ENCODE results near the gene CLRN2.

Gene CLRN2

DNA sequence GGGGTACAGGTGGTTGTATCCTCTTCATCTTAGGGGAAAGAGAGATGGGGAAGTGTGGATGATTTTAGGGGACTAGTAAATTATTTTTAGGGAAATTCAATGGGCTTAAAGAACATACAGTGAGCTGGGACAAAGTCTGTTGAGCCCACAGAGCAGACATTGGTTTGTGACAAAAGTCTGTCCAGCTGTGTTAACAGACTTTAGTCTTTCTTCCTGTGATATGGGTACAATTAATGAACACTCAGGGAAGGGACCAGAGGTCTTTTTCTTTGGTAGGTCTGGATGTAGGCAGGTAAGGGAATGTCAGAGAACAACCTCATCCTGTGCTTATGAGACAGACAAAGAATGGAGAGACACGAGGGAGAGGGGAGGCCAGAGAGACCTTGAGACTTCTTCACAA is 2.0 kb downstream of the CLRN2 start:
- no peak overlapping the region for H3K4me3 ChIP-seq (ENCODE audit: insufficient read depth, low read depth, low read length, poor library complexity, severe bottlenecking)
- H3K4me1 ChIP-seq (ENCODE audit: control insufficient read depth, insufficient read depth, low read length, poor library complexity, severe bottlenecking): no peaks in the 10 kb centered on the region
- peaks cover 3% of the 10 kb centered on the region for H3K27me3 ChIP-seq (replicated peaks; ENCODE audit: control insufficient read depth, insufficient read depth, low read length, poor library complexity, severe bottlenecking)
- H3K36me3 ChIP-seq (ENCODE audit: control insufficient read depth, insufficient read depth, low read length): no peaks in the 10 kb centered on the region
- H3K9me3 ChIP-seq (ENCODE audit: control insufficient read depth, low read length): no peaks in the 10 kb centered on the region
- DNase-seq: no peak
- H3K27ac ChIP-seq (ENCODE audit: insufficient read depth, low read length, poor library complexity, severe bottlenecking): no peak overlapping the region

GRCh38 chr4:17517664-17518063 is 2.7 kb downstream of the CLRN2 start:
- H3K36me3 ChIP-seq (ENCODE audit: control insufficient read depth, insufficient read depth, low read length): no peaks in the 10 kb centered on the region
- H3K4me3 ChIP-seq (ENCODE audit: insufficient read depth, low read depth, low read length, poor library complexity, severe bottlenecking): no peak overlapping the region
- no peaks in the 10 kb centered on the region for H3K4me1 ChIP-seq (ENCODE audit: control insufficient read depth, insufficient read depth, low read length, poor library complexity, severe bottlenecking)
- no peak overlapping the region for H3K27ac ChIP-seq (ENCODE audit: insufficient read depth, low read length, poor library complexity, severe bottlenecking)
- H3K9me3 ChIP-seq (ENCODE audit: control insufficient read depth, low read length): no peaks in the 10 kb centered on the region
- no peak for DNase-seq
- H3K27me3 ChIP-seq (replicated peaks; ENCODE audit: control insufficient read depth, insufficient read depth, low read length, poor library complexity, severe bottlenecking): peaks cover 3% of the 10 kb centered on the region

GRCh38 chr4:17521595-17521994 is 6.6 kb downstream of the CLRN2 start:
- no peaks in the 10 kb centered on the region for H3K36me3 ChIP-seq (ENCODE audit: control insufficient read depth, insufficient read depth, low read length)
- H3K9me3 ChIP-seq (ENCODE audit: control insufficient read depth, low read length): no peaks in the 10 kb centered on the region
- H3K27me3 ChIP-seq (replicated peaks; ENCODE audit: control insufficient read depth, insufficient read depth, low read length, poor library complexity, severe bottlenecking): no peaks in the 10 kb centered on the region
- no peak overlapping the region for H3K27ac ChIP-seq (ENCODE audit: insufficient read depth, low read length, poor library complexity, severe bottlenecking)
- no peaks in the 10 kb centered on the region for H3K4me1 ChIP-seq (ENCODE audit: control insufficient read depth, insufficient read depth, low read length, poor library complexity, severe bottlenecking)
- no peak for DNase-seq
- no peak overlapping the region for H3K4me3 ChIP-seq (ENCODE audit: insufficient read depth, low read depth, low read length, poor library complexity, severe bottlenecking)

DNA sequence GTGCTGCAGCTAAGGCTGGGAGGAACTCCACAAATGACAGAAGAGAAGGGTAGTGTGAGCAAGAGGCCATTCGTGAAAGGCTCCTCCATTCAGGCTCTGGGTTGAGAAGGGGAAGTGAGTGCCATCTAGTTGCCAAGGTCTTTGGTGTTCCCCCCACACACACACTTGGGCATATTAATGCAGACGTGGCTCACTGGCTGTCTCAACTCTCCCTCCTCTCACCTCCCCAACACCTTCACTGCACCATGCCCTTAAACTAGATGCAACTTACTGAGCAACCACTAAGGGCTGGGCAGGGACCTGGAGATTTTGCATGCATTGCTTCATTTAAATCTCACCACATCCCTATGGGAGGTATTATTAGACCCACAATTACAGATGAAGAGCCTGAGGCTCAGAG is 8.7 kb downstream of the CLRN2 start:
- H3K27ac ChIP-seq (ENCODE audit: insufficient read depth, low read length, poor library complexity, severe bottlenecking): no peak overlapping the region
- no peaks in the 10 kb centered on the region for H3K36me3 ChIP-seq (ENCODE audit: control insufficient read depth, insufficient read depth, low read length)
- no peaks in the 10 kb centered on the region for H3K9me3 ChIP-seq (ENCODE audit: control insufficient read depth, low read length)
- no peak for DNase-seq
- no peaks in the 10 kb centered on the region for H3K4me1 ChIP-seq (ENCODE audit: control insufficient read depth, insufficient read depth, low read length, poor library complexity, severe bottlenecking)
- H3K4me3 ChIP-seq (ENCODE audit: insufficient read depth, low read depth, low read length, poor library complexity, severe bottlenecking): no peak overlapping the region
- H3K27me3 ChIP-seq (replicated peaks; ENCODE audit: control insufficient read depth, insufficient read depth, low read length, poor library complexity, severe bottlenecking): no peaks in the 10 kb centered on the region

DNA sequence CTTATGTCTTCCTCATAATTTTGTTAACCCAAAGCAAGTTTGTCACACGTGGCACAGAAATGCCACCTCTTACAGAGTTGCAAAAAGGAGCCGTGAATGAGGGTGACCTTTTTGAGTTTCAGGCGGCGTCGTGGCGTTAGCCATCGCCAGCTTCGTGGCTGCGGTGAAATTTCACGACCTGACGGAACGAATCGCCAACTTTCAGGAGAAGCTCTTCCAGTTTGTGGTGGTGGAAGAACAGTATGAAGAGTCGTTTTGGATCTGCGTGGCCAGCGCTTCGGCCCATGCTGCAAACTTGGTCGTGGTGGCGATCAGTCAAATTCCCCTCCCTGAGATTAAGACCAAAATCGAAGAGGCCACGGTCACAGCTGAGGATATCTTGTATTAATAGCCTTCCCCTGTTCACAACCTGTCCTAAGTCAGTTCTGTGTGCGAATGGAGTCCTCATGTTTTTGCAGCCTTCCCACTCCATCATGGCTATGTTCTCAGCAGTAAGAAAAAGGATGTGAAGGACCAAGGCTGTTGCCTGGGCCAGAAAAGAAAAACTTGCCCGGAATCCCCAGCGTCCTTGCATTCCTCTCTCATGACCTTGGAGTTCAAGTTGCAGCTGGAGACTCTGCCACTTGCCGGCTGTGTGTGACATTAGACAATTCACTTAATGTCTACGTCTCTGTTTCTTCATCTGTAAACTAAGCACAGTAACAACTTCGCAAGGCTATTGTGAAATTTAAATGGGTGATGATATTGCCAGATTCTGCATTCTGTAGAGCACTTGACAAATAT is 11.9 kb downstream of the CLRN2 start:
- no peaks in the 10 kb centered on the region for H3K36me3 ChIP-seq (ENCODE audit: control insufficient read depth, insufficient read depth, low read length)
- H3K4me1 ChIP-seq (ENCODE audit: control insufficient read depth, insufficient read depth, low read length, poor library complexity, severe bottlenecking): no peaks in the 10 kb centered on the region
- no peaks in the 10 kb centered on the region for H3K9me3 ChIP-seq (ENCODE audit: control insufficient read depth, low read length)
- no peak for DNase-seq
- no peak overlapping the region for H3K27ac ChIP-seq (ENCODE audit: insufficient read depth, low read length, poor library complexity, severe bottlenecking)
- H3K27me3 ChIP-seq (replicated peaks; ENCODE audit: control insufficient read depth, insufficient read depth, low read length, poor library complexity, severe bottlenecking): no peaks in the 10 kb centered on the region
- H3K4me3 ChIP-seq (ENCODE audit: insufficient read depth, low read depth, low read length, poor library complexity, severe bottlenecking): no peak overlapping the region

GRCh38 chr4:17528551-17529165 is 13.7 kb downstream of the CLRN2 start:
- H3K36me3 ChIP-seq (ENCODE audit: control insufficient read depth, insufficient read depth, low read length): no peaks in the 10 kb centered on the region
- no peaks in the 10 kb centered on the region for H3K4me1 ChIP-seq (ENCODE audit: control insufficient read depth, insufficient read depth, low read length, poor library complexity, severe bottlenecking)
- H3K27ac ChIP-seq (ENCODE audit: insufficient read depth, low read length, poor library complexity, severe bottlenecking): no peak overlapping the region
- H3K9me3 ChIP-seq (ENCODE audit: control insufficient read depth, low read length): no peaks in the 10 kb centered on the region
- no peak overlapping the region for H3K4me3 ChIP-seq (ENCODE audit: insufficient read depth, low read depth, low read length, poor library complexity, severe bottlenecking)
- DNase-seq: no peak
- H3K27me3 ChIP-seq (replicated peaks; ENCODE audit: control insufficient read depth, insufficient read depth, low read length, poor library complexity, severe bottlenecking): no peaks in the 10 kb centered on the region

- H3K27ac ChIP-seq (ENCODE audit: insufficient read depth, low read length, poor library complexity, severe bottlenecking): no peak overlapping the region
- H3K36me3 ChIP-seq (ENCODE audit: control insufficient read depth, insufficient read depth, low read length): no peaks in the 10 kb centered on the region
- DNase-seq: no peak
- H3K4me3 ChIP-seq (ENCODE audit: insufficient read depth, low read depth, low read length, poor library complexity, severe bottlenecking): no peak overlapping the region
- H3K9me3 ChIP-seq (ENCODE audit: control insufficient read depth, low read length): no peaks in the 10 kb centered on the region
- H3K27me3 ChIP-seq (replicated peaks; ENCODE audit: control insufficient read depth, insufficient read depth, low read length, poor library complexity, severe bottlenecking): no peaks in the 10 kb centered on the region
- no peaks in the 10 kb centered on the region for H3K4me1 ChIP-seq (ENCODE audit: control insufficient read depth, insufficient read depth, low read length, poor library complexity, severe bottlenecking)
Observed at GRCh38 chr4:17531538-17532285, 16.7 kb downstream of the CLRN2 start.

DNA sequence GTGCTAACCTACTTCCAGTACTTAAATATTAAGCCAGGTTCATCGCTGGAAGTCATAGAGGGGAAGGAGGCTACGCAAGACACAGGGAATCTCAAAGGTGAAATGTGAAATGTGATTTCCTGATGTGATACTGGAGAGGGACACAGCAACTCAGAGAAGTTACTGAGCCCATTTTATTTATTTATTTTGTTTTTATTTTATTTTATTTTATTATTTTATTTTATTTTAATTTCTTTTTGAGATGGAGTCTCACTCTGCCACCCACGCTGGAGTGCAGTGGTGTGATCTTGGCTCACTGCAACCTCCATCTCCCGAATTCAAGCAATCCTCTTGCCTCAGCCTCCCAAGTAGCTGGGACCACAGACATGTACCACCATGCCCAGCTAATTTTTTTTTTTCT is 19.7 kb downstream of the CLRN2 start:
- Histone ChIP-seq H3K4me3 (ENCODE audit: insufficient read depth, low read depth, low read length, poor library complexity, severe bottlenecking) (no peak overlapping the region), H3K27ac (ENCODE audit: insufficient read depth, low read length, poor library complexity, severe bottlenecking) (no peak overlapping the region), H3K4me1 (ENCODE audit: control insufficient read depth, insufficient read depth, low read length, poor library complexity, severe bottlenecking) (no peaks in the 10 kb centered on the region), H3K27me3 (replicated peaks; ENCODE audit: control insufficient read depth, insufficient read depth, low read length, poor library complexity, severe bottlenecking) (no peaks in the 10 kb centered on the region), H3K36me3 (ENCODE audit: control insufficient read depth, insufficient read depth, low read length) (no peaks in the 10 kb centered on the region), H3K9me3 (ENCODE audit: control insufficient read depth, low read length) (no peaks in the 10 kb centered on the region)
- DNase-seq: no peak

GRCh38 chr4:17535242-17535641 is 20.3 kb downstream of the CLRN2 start:
- H3K4me1 ChIP-seq (ENCODE audit: control insufficient read depth, insufficient read depth, low read length, poor library complexity, severe bottlenecking): no peaks in the 10 kb centered on the region
- no peak overlapping the region for H3K27ac ChIP-seq (ENCODE audit: insufficient read depth, low read length, poor library complexity, severe bottlenecking)
- no peaks in the 10 kb centered on the region for H3K36me3 ChIP-seq (ENCODE audit: control insufficient read depth, insufficient read depth, low read length)
- no peaks in the 10 kb centered on the region for H3K9me3 ChIP-seq (ENCODE audit: control insufficient read depth, low read length)
- no peak for DNase-seq
- no peak overlapping the region for H3K4me3 ChIP-seq (ENCODE audit: insufficient read depth, low read depth, low read length, poor library complexity, severe bottlenecking)
- no peaks in the 10 kb centered on the region for H3K27me3 ChIP-seq (replicated peaks; ENCODE audit: control insufficient read depth, insufficient read depth, low read length, poor library complexity, severe bottlenecking)

DNA sequence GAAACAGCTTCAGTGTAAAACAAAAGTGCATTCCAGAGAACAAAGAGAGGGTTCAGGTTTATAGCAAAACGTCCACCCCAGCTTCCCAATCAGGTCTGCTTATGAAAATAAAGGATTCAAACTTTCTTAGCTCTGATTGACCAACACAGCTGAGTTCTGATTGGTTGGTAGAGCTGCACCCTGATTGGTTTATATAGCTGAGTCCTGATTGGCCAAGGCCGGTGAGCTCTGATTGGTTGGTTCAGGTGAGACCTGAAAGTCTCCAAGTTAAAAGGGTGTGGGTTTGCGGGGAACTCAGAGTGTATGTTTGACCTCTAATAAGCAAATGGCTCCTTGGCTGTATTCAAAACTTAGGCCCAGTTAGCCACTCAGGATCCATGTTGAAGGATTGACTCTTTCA is 20.9 kb downstream of the CLRN2 start:
- no peaks in the 10 kb centered on the region for H3K27me3 ChIP-seq (replicated peaks; ENCODE audit: control insufficient read depth, insufficient read depth, low read length, poor library complexity, severe bottlenecking)

More for the DNA sequence above, 20.9 kb downstream of the CLRN2 start:
- no peaks in the 10 kb centered on the region for H3K4me1 ChIP-seq (ENCODE audit: control insufficient read depth, insufficient read depth, low read length, poor library complexity, severe bottlenecking)
- no peaks in the 10 kb centered on the region for H3K9me3 ChIP-seq (ENCODE audit: control insufficient read depth, low read length)
- H3K4me3 ChIP-seq (ENCODE audit: insufficient read depth, low read depth, low read length, poor library complexity, severe bottlenecking): no peak overlapping the region
- H3K36me3 ChIP-seq (ENCODE audit: control insufficient read depth, insufficient read depth, low read length): no peaks in the 10 kb centered on the region
- H3K27ac ChIP-seq (ENCODE audit: insufficient read depth, low read length, poor library complexity, severe bottlenecking): no peak overlapping the region
- DNase-seq: no peak

Measured in effector memory CD4-positive, alpha-beta T cell (primary cell).